ACC112 (cell line): ENCODE results near the gene MRPL14.

ENCODE experiments used
- H2AFZ ChIP-seq: fragments of 200-600 bp; sonication (generic); one replicate; pipeline ENCODE4 v1.6.0; 2017; ENCODE audit warnings: antibody characterized with exemption, low read length; ENCODE audit not compliant: unreplicated experiment
- H3K27ac ChIP-seq: fragments of 200-600 bp; sonication (generic); 2 replicates; pipeline ENCODE4 v1.5.1; 2014; ENCODE audit warnings: low read depth, mild to moderate bottlenecking, antibody characterized with exemption, low read length, moderate library complexity
- H3K27me3 ChIP-seq: fragments of 200-600 bp; sonication (generic); 2 replicates; pipeline ENCODE4 v1.6.1; 2014; ENCODE audit warnings: mild to moderate bottlenecking, antibody characterized with exemption, low read length, moderate library complexity, mixed read lengths; ENCODE audit not compliant: insufficient read depth
- H3K36me3 ChIP-seq: fragments of 200-600 bp; sonication (generic); 2 replicates; pipeline ENCODE4 v1.6.1; 2016; ENCODE audit warnings: mild to moderate bottlenecking, antibody characterized with exemption, low read length, moderate library complexity, mixed read lengths; ENCODE audit not compliant: insufficient read depth
- H3K4me1 ChIP-seq: fragments of 200-600 bp; sonication (generic); one replicate; pipeline ENCODE4 v1.6.1; 2016; ENCODE audit warnings: low read length, mixed read lengths; ENCODE audit not compliant: insufficient read depth, unreplicated experiment, control insufficient read depth
- H3K4me3 ChIP-seq: fragments of 200-600 bp; sonication (generic); 2 replicates; pipeline ENCODE4 v1.5.1; 2014; ENCODE audit warnings: mild to moderate bottlenecking, low read depth, low read length
- H3K79me2 ChIP-seq: fragments of 200-600 bp; sonication (generic); one replicate; pipeline ENCODE4 v1.6.0; 2016; ENCODE audit warnings: low read length; ENCODE audit not compliant: control insufficient read depth, unreplicated experiment, insufficient read depth

MRPL14 gene

DNA sequence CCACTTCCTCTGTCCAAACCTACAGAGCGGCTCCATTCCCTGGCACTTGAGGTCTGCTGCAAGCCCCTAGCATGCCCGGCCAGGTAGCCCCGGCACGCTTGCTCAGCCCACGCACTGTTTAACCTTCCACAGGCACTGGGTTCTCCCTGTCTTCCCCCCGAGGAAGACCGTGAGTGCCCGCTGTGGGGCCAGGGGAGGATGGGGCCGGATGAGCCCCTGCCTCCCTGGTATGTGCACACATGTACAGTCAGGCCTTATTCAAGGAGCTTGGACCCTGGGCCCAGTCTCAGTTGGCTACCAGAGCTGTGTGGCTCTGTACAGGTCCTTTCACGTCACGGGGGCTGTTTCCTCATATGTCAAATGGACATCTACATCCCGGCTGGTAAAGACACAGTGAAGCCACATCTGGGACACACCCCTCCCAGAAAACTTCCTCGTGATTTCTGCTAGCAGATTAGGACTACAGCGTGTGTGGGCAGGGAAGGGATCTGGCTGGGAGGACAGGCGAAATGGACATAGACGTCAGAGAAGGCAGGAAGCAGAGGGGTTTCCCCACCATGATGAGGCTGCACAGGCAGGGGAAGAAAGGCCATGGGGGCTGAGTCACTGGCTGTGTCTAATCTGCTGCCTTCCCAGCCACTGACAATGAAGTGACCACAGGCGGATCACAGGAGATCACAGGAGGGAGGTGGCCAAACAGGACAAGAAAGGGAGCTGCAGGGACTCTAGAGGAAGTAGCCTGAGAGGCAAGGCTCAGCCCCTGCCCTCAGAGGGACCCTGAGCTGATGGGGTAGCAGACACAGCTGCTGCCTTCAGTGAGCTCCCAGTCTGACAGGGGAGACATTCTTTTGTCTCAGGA lies 62.9 kb downstream of the MRPL14 start:
- Histone ChIP-seq H2AFZ (no peak overlapping the region), H3K4me1 (peaks cover 62% of the 10 kb centered on the region)

DNA sequence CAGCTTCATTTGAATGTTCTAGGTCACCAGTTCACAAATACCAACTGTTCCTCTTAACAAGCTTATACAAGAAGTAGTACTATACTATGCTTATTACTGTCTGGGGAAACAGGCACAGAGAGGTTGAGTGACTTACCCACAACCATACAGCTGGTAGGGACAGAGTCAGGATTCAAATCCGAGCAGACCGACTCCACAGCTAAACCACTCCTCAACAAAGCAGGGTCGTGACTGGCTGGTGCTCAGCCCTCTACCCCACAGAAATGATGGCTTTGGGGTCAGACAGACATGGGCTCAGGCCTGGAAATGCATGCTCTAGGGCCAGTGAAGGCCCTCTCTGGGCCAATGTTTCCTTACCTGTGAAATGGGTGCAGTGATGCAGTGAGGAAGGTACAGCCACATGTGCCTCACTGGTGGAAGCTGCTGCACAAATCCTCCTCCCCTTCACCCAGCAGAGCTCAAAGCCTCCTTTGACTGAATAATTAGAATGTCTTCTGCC lies 63.6 kb downstream of the MRPL14 start:
- H3K27ac ChIP-seq = peak overlapping the region; percentile 89
- H2AFZ ChIP-seq = no peak overlapping the region
- H3K36me3 ChIP-seq = no peaks in the 10 kb centered on the region
- H3K4me1 ChIP-seq = peaks cover 69% of the 10 kb centered on the region
- H3K4me3 ChIP-seq = no peak overlapping the region
- no peaks in the 10 kb centered on the region for H3K27me3 ChIP-seq
- no peaks in the 10 kb centered on the region for H3K79me2 ChIP-seq

More for the DNA sequence above, 62.9 kb downstream of the MRPL14 start:
- Histone ChIP-seq H3K4me3 (no peak overlapping the region), H3K79me2 (no peaks in the 10 kb centered on the region), H3K27ac (peak overlapping the region; percentile 89), H3K27me3 (no peaks in the 10 kb centered on the region), H3K36me3 (no peaks in the 10 kb centered on the region)
